Measurements from ENCODE around the gene SLC25A42. TPM values are rescaled to one million over a fixed set of nuclear protein-coding genes. Genes with fewer than 3 reads are reported as not detected.
A peak's percentile ranks its signal among the peaks of the same experiment; 100 is the strongest.

The SLC25A42 gene
- total and polyA plus RNA-seq, 2 of the 13 experiments (the other 11 are each of a cell fraction or from before 2014, with no cell fraction given): 12.8 to 18.3 TPM

- DNase-seq (ENCODE audit: low spot score) (peak; percentile 74), FAIRE-seq (no peak), ATAC-seq (peak; percentile 86)
- Histone ChIP-seq H3K9me3 (ENCODE audit: low read length) (no peaks in the 10 kb centered on the region), H3K79me2 (ENCODE audit: insufficient read depth, low read length) (peaks cover 47% of the 10 kb centered on the region), H3K27ac (ENCODE audit: extremely low read length, insufficient read depth, low read length) (peak within 1 kb of the TSS; percentile 98), H4K20me1 (ENCODE audit: insufficient read depth, low read length) (peaks cover 7% of the 10 kb centered on the region; the same call in 1 of the 2 replicates), H3K9ac (ENCODE audit: insufficient read depth, low read depth, low read length) (peak within 1 kb of the TSS; percentile 94), H3K36me3 (replicated peaks in 1 of 2; ENCODE audit: control insufficient read depth in 1 of 2, insufficient read depth in 2 of 2, low read length in 2 of 2) (peaks cover 6 to 25% of the 10 kb centered on the region in 2 experiments), H3K27me3 (ENCODE audit: control insufficient read depth in 1 of 2, insufficient read depth in 2 of 2, low read length in 2 of 2) (no peaks in the 10 kb centered on the region; a peak in 1 of 5 replicates), H2AFZ (ENCODE audit: low read length) (peak within 1 kb of the TSS; percentile 63), H3K4me2 (ENCODE audit: low read depth, low read length) (peak within 1 kb of the TSS; percentile 95), H3K4me1 (ENCODE audit: insufficient read depth, low read length) (peaks cover 41% of the 10 kb centered on the region), H3K4me3 (replicated peaks in 1 of 3; ENCODE audit: insufficient read depth in 1 of 3, low read depth in 2 of 3, low read length in 3 of 3) (peak within 1 kb of the TSS; percentile 91 to 98 (median 93))
- intact Hi-C loops (cut with micrococcal nuclease; ENCODE audit: unreplicated experiment): loop anchor here (2.0 kb wide), 1 partner anchor 29 kb away; the partner anchor contains the start of gene SLC25A42
- BruUV-seq (replicated peaks): no TSS peak
- CTCF ChIA-PET (ENCODE audit: low intra/inter-chr PET ratio, low total read pairs): no interaction called here
- in situ Hi-C loops (cut with HindIII; ENCODE audit: extremely low pct_ligation_motif_present, low pct_unique_long_range_greater_than_20kb): no loop called here
- POLR2A ChIA-PET: no interaction called here
- under 1% methylated on average over 33 of the region's 94 CpGs for WGBS (ENCODE audit: low lambda C conversion rate)
- TF ChIP-seq, protein P1, sequence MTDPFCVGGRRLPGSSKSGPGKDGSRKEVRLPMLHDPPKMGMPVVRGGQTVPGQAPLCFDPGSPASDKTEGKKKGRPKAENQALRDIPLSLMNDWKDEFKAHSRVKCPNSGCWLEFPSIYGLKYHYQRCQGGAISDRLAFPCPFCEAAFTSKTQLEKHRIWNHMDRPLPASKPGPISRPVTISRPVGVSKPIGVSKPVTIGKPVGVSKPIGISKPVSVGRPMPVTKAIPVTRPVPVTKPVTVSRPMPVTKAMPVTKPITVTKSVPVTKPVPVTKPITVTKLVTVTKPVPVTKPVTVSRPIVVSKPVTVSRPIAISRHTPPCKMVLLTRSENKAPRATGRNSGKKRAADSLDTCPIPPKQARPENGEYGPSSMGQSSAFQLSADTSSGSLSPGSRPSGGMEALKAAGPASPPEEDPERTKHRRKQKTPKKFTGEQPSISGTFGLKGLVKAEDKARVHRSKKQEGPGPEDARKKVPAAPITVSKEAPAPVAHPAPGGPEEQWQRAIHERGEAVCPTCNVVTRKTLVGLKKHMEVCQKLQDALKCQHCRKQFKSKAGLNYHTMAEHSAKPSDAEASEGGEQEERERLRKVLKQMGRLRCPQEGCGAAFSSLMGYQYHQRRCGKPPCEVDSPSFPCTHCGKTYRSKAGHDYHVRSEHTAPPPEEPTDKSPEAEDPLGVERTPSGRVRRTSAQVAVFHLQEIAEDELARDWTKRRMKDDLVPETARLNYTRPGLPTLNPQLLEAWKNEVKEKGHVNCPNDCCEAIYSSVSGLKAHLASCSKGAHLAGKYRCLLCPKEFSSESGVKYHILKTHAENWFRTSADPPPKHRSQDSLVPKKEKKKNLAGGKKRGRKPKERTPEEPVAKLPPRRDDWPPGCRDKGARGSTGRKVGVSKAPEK (CRISPR knock-in tag; IDR thresholded peaks at IDR 0.05; ENCODE audit: borderline replicate concordance): no peak
- TF ChIP-seq DPF2 (CRISPR knock-in tag; IDR thresholded peaks at IDR 0.05; ENCODE audit: borderline replicate concordance, low read depth) (no peak), FOSL1 (CRISPR knock-in tag; IDR thresholded peaks at IDR 0.05; ENCODE audit: borderline replicate concordance) (no peak; the same call in 1 of the 2 replicates), ZFP82 (CRISPR knock-in tag; IDR thresholded peaks at IDR 0.05; ENCODE audit: borderline replicate concordance) (peak; percentile 92; the same call in 1 of the 2 replicates), ZNF720 (CRISPR knock-in tag; IDR thresholded peaks at IDR 0.05) (no peak), MYNN (CRISPR knock-in tag; IDR thresholded peaks at IDR 0.05; ENCODE audit: low read depth) (no peak), ZNF292 (CRISPR knock-in tag; IDR thresholded peaks at IDR 0.05; ENCODE audit: borderline replicate concordance, low read depth) (no peak), ZNF782 (CRISPR knock-in tag; IDR thresholded peaks at IDR 0.05; ENCODE audit: borderline replicate concordance) (peak; percentile 90), HNRNPL (IDR thresholded peaks at IDR 0.05; ENCODE audit: low read depth, low read length) (0 out of 2 replicates have a peak, but pooled peaks have one; percentile 27), ZNF670 (CRISPR knock-in tag; IDR thresholded peaks at IDR 0.05; ENCODE audit: borderline replicate concordance) (peak; percentile 97; the same call in 1 of the 2 replicates), ZNF800 (CRISPR knock-in tag; IDR thresholded peaks at IDR 0.05) (peak; percentile 55; the same call in 1 of the 2 replicates), SOX13 (IDR thresholded peaks at IDR 0.05) (no peak), SOX13 (CRISPR knock-in tag; conservative IDR thresholded peaks at IDR 0.05 in 1 of 2, IDR thresholded peaks at IDR 0.05 in 1 of 2) (peak in 1 of 2 experiments; percentile 33; a peak in 2 of 4 replicates), TARDBP (CRISPR knock-in tag; IDR thresholded peaks at IDR 0.05) (peak; percentile 82; the same call in 1 of the 2 replicates)
- TF ChIP-seq, protein P2, sequence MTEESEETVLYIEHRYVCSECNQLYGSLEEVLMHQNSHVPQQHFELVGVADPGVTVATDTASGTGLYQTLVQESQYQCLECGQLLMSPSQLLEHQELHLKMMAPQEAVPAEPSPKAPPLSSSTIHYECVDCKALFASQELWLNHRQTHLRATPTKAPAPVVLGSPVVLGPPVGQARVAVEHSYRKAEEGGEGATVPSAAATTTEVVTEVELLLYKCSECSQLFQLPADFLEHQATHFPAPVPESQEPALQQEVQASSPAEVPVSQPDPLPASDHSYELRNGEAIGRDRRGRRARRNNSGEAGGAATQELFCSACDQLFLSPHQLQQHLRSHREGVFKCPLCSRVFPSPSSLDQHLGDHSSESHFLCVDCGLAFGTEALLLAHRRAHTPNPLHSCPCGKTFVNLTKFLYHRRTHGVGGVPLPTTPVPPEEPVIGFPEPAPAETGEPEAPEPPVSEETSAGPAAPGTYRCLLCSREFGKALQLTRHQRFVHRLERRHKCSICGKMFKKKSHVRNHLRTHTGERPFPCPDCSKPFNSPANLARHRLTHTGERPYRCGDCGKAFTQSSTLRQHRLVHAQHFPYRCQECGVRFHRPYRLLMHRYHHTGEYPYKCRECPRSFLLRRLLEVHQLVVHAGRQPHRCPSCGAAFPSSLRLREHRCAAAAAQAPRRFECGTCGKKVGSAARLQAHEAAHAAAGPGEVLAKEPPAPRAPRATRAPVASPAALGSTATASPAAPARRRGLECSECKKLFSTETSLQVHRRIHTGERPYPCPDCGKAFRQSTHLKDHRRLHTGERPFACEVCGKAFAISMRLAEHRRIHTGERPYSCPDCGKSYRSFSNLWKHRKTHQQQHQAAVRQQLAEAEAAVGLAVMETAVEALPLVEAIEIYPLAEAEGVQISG (CRISPR knock-in tag; IDR thresholded peaks at IDR 0.05): peak; percentile 73
Observed at GRCh38 chr19:19033426-19034203, 30.2 kb upstream of the SLC25A42 start, which contains the start of the genes ARMC6 and SUGP2. TSS of gene ARMC6 (plus strand) at chr19:19033603. CDS start at chr19:19034210, 607 bp downstream. TSS of gene SUGP2 (minus strand) at chr19:19033517. CDS start at chr19:19031071, 2,446 bp downstream.

Measured in HepG2 (cell line).